Measurements from ENCODE around the gene PARD3. TPM values are rescaled to one million over a fixed set of nuclear protein-coding genes. Genes with fewer than 3 reads are reported as not detected.

Gene PARD3
- polyA plus RNA-seq, 3 donors = 0.51 TPM; not detected in 2

DNA sequence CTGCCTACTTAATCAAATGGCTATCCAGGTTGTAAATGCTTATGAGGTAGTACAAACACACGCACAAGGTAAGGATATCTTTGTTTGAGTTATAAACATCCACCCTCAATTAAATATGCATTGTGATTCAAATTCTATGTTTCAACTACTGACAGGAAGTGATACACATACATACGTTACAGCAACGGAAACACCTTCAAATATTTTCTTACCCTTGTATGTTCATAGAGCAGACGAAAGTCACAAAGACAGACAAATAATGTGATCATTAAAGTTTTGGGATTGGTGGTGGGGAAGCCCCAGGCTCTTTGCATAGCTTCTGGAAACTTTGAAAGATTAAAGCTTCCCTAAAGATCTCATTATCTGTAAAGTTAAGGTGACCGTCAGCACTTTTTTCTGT lies 521.0 kb downstream of the PARD3 start:
- Histone ChIP-seq H3K4me3 (replicated peaks in 1 of 3; ENCODE audit: low read depth in 2 of 3, low read length in 3 of 3) (no peak overlapping the region), H3K79me2 (ENCODE audit: insufficient read depth, low read length) (no peaks in the 10 kb centered on the region), H4K20me1 (ENCODE audit: insufficient read depth, low read length) (no peaks in the 10 kb centered on the region), H2AFZ (ENCODE audit: insufficient read depth, low read depth, low read length, poor library complexity, severe bottlenecking) (no peak overlapping the region), H3K27ac (ENCODE audit: low read depth in 1 of 2, low read length in 2 of 2) (no peak overlapping the region), H3K27me3 (ENCODE audit: control insufficient read depth in 2 of 2, insufficient read depth in 2 of 2, low read length in 2 of 2) (no peaks in the 10 kb centered on the region), H3K9me3 (replicated peaks in 1 of 2; ENCODE audit: control insufficient read depth in 1 of 2, insufficient read depth in 1 of 2, low read length in 2 of 2) (no peaks in the 10 kb centered on the region), H3K4me1 (ENCODE audit: control insufficient read depth in 1 of 2, insufficient read depth in 2 of 2, low read length in 2 of 2) (no peaks in the 10 kb centered on the region), H3K4me2 (replicated peaks; ENCODE audit: extremely low read depth, low read length, poor library complexity, severe bottlenecking) (no peak overlapping the region), H3K9ac (ENCODE audit: insufficient read depth, low read length, poor library complexity, severe bottlenecking) (no peak overlapping the region), H3K36me3 (replicated peaks in 1 of 2; ENCODE audit: control insufficient read depth in 1 of 2, insufficient read depth in 2 of 2, low read length in 2 of 2) (no peaks in the 10 kb centered on the region)
- H3K4me3 Mint-ChIP-seq = no peak overlapping the region
- DNase-seq = no peak
- H3K36me3 Mint-ChIP-seq = no peaks in the 10 kb centered on the region
- H3K9me3 Mint-ChIP-seq = peaks cover 0 to 7% (median 0%) of the 10 kb centered on the region in 7 donors
- no CpG with 5 or more reads among the region's 5 CpGs for whole genome bisulfite sequencing (ENCODE audit: insufficient coverage)
- TF ChIP-seq CTCF (IDR thresholded peaks at IDR 0.05) = no peak
- H3K4me1 Mint-ChIP-seq = no peaks in the 10 kb centered on the region
- peaks cover 0 to 1% (median 0%) of the 10 kb centered on the region in 3 donors for H3K27me3 Mint-ChIP-seq (ENCODE audit: low read depth in 3 of 3)
- H3K27ac Mint-ChIP-seq = no peak overlapping the region
- intact Hi-C loops (cut with micrococcal nuclease) = no loop called here

GRCh38 chr10:34292675-34293074 lies 522.4 kb downstream of the PARD3 start:
- Histone ChIP-seq H3K4me1 (ENCODE audit: control insufficient read depth in 1 of 2, insufficient read depth in 2 of 2, low read length in 2 of 2) (no peaks in the 10 kb centered on the region), H2AFZ (ENCODE audit: insufficient read depth, low read depth, low read length, poor library complexity, severe bottlenecking) (no peak overlapping the region), H3K4me3 (replicated peaks in 1 of 3; ENCODE audit: low read depth in 2 of 3, low read length in 3 of 3) (no peak overlapping the region), H3K27me3 (ENCODE audit: control insufficient read depth in 2 of 2, insufficient read depth in 2 of 2, low read length in 2 of 2) (no peaks in the 10 kb centered on the region), H3K36me3 (replicated peaks in 1 of 2; ENCODE audit: control insufficient read depth in 1 of 2, insufficient read depth in 2 of 2, low read length in 2 of 2) (no peaks in the 10 kb centered on the region), H4K20me1 (ENCODE audit: insufficient read depth, low read length) (no peaks in the 10 kb centered on the region), H3K4me2 (replicated peaks; ENCODE audit: extremely low read depth, low read length, poor library complexity, severe bottlenecking) (no peak overlapping the region), H3K9ac (ENCODE audit: insufficient read depth, low read length, poor library complexity, severe bottlenecking) (no peak overlapping the region), H3K9me3 (replicated peaks in 1 of 2; ENCODE audit: control insufficient read depth in 1 of 2, insufficient read depth in 1 of 2, low read length in 2 of 2) (no peaks in the 10 kb centered on the region), H3K27ac (ENCODE audit: low read depth in 1 of 2, low read length in 2 of 2) (no peak overlapping the region), H3K79me2 (ENCODE audit: insufficient read depth, low read length) (no peaks in the 10 kb centered on the region)
- Mint-ChIP-seq H3K27ac (no peak overlapping the region), H3K27me3 (ENCODE audit: low read depth in 3 of 3) (peaks cover 0 to 3% (median 2%) of the 10 kb centered on the region in 3 donors), H3K9me3 (peaks cover 0 to 6% (median 0%) of the 10 kb centered on the region in 7 donors), H3K4me1 (no peaks in the 10 kb centered on the region), H3K36me3 (no peaks in the 10 kb centered on the region), H3K4me3 (no peak overlapping the region)
- whole genome bisulfite sequencing (ENCODE audit: insufficient coverage) = no CpG with 5 or more reads among the region's 2 CpGs
- intact Hi-C loops (cut with micrococcal nuclease) = no loop called here
- no peak for TF ChIP-seq CTCF (IDR thresholded peaks at IDR 0.05)
- DNase-seq = no peak

All from CD14-positive monocyte (primary cell).